Activated CD8-positive, alpha-beta T cell treated with anti-CD3 and anti-CD28 coated beads for 36 hours (primary cell): ENCODE data around the gene ILDR2. TPM values are rescaled to one million over a fixed set of nuclear protein-coding genes. Genes with fewer than 3 reads are reported as not detected.
A peak's percentile ranks its signal among the peaks of the same experiment; 100 is the strongest.
"Not testable (repeated sequence)": the region's sequence is repeated elsewhere in the genome, so short reads cannot be mapped to it uniquely, and the experiment has no call there.

ENCODE experiments used
- ATAC-seq: fragments of 200-7000 bp; cut with Tn5 transposase; one replicate; pipeline ENCODE4 v1.10.0; 2021; ENCODE audit warnings: mild to moderate bottlenecking, moderate library complexity
- CTCF ChIA-PET: fragments of 350-600 bp; sonication (Branson Sonifier 250); formaldehyde crosslinking; loops from one replicate; lab custom pipeline; 2021; ENCODE audit warnings: antibody characterized with exemption; lab: Charles Lee
- POLR2A ChIA-PET: fragments of 350-600 bp; sonication (Branson Sonifier 250); formaldehyde crosslinking; loops from one replicate; lab custom pipeline; 2021; ENCODE audit warnings: antibody characterized with exemption; lab: Charles Lee
- DNase-seq: peaks from one replicate; pipeline ENCODE4 v3.0.0-alpha.2; 2020
- H3K27ac Mint-ChIP-seq: one replicate; pipeline ENCODE4 v1.8.0; 2021; ENCODE audit warnings: mild to moderate bottlenecking, mixed read lengths
- H3K27me3 Mint-ChIP-seq: one replicate; pipeline ENCODE4 v1.8.0; 2021; ENCODE audit warnings: mixed read lengths
- H3K36me3 Mint-ChIP-seq: one replicate; pipeline ENCODE4 v1.8.0; 2021; ENCODE audit warnings: low read depth, mixed read lengths
- H3K4me1 Mint-ChIP-seq: one replicate; pipeline ENCODE4 v1.8.0; 2021; ENCODE audit warnings: low read depth, mixed read lengths
- H3K4me3 Mint-ChIP-seq: one replicate; pipeline ENCODE4 v1.8.0; 2021; ENCODE audit warnings: mild to moderate bottlenecking, moderate library complexity, mixed read lengths
- H3K9me3 Mint-ChIP-seq: one replicate; pipeline ENCODE4 v1.8.0; 2021; ENCODE audit warnings: mixed read lengths
- intact Hi-C: fragments of 100-400 bp; cut with micrococcal nuclease; formaldehyde crosslinking; loops from one replicate; pipeline ENCODE4 v1.10.0; 2022
- total RNA-seq, 2 experiments: library from RNA; stranded (reverse); gene quantifications; one replicate each; pipeline ENCODE4 v1.2.3, GENCODE V29; 2021
- TF ChIP-seq, protein P1 (sequence below): fragments of 200-600 bp; IDR thresholded peaks from one replicate; pipeline ENCODE4 v1.8.0; 2022; ENCODE audit warnings: antibody characterized with exemption, mild to moderate bottlenecking

ILDR2 gene
- total RNA-seq, 2 experiments from 2014 or later = 14.3 to 15.1 TPM

DNA sequence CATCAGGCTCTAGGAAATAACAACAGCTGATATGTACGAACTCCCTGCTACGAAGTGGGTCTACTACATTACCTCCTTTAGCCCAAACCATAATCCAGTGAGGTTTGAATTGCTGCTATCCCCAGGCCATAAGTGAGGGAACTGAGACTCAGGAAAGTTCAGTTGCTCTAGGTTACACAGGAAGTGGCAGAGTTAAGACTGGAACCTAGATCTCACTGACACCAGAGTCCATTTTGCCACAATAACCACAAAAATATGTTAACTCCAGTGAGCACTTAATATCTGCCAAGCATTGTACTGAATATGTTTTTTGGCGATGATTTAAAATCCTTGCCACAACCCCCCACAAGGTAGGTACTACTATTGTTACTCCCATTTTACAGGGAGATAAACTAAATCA is 90.4 kb downstream of the ILDR2 start:
- peak; percentile 47 for ATAC-seq
- Mint-ChIP-seq H3K27me3 (peaks cover 24% of the 10 kb centered on the region), H3K27ac (no peak overlapping the region), H3K4me1 (peaks cover 11% of the 10 kb centered on the region), H3K36me3 (no peaks in the 10 kb centered on the region), H3K9me3 (no peaks in the 10 kb centered on the region), H3K4me3 (no peak overlapping the region)
- ChIA-PET CTCF (interaction anchor here (0.5 to 8.7 kb wide), 6 partner anchors 8 to 174 kb away, joined by 3 to 89 read pairs (median 9); partner anchors contain the start of gene TADA1), POLR2A (no interaction called here)
- TF ChIP-seq, protein P1, sequence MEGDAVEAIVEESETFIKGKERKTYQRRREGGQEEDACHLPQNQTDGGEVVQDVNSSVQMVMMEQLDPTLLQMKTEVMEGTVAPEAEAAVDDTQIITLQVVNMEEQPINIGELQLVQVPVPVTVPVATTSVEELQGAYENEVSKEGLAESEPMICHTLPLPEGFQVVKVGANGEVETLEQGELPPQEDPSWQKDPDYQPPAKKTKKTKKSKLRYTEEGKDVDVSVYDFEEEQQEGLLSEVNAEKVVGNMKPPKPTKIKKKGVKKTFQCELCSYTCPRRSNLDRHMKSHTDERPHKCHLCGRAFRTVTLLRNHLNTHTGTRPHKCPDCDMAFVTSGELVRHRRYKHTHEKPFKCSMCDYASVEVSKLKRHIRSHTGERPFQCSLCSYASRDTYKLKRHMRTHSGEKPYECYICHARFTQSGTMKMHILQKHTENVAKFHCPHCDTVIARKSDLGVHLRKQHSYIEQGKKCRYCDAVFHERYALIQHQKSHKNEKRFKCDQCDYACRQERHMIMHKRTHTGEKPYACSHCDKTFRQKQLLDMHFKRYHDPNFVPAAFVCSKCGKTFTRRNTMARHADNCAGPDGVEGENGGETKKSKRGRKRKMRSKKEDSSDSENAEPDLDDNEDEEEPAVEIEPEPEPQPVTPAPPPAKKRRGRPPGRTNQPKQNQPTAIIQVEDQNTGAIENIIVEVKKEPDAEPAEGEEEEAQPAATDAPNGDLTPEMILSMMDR = no peak
- intact Hi-C loops = no loop called here
- no peak for DNase-seq

DNA sequence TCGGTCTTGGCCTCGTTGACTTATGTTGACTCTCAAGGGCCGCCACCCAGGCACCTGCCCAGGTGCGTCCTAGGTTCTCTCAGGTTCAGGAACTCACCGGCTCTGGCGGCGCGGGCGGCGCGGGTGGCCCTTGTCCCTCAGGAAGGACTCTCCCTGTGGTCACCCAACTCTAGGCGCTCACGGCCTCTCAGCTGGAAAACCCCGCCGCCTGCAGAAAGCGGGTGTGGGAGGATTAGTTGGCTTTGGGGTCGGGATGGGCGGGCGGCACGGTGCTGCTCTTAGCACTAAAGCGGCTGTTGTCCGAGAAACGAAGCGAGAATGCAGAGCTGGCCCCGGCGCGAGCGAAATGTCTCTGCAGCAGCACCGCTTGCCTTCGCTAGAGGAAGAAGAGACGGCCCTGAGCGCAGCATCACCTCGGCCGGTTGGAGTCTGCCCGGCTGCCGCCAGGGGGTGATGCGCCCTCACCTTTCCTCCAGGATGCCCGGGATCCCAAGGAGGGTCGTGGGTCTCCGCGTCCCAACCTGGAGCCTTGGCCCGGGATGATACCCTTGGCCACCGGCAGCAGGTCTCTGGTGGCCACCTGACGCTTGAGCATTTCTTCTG is 91.2 kb downstream of the ILDR2 start:
- Mint-ChIP-seq H3K4me3 (no peak overlapping the region), H3K36me3 (no peaks in the 10 kb centered on the region), H3K27me3 (peaks cover 24% of the 10 kb centered on the region), H3K4me1 (peaks cover 11% of the 10 kb centered on the region), H3K27ac (no peak overlapping the region), H3K9me3 (no peaks in the 10 kb centered on the region)
- CTCF ChIA-PET = interaction anchor here (0.7 to 8.7 kb wide), 13 partner anchors 8 to 377 kb away, joined by 3 to 89 read pairs (median 4); partner anchors contain the start of gene TADA1
- ATAC-seq (peak; percentile 79), DNase-seq (peak; percentile 58)
- POLR2A ChIA-PET = interaction anchor here (0.7 kb wide), 1 partner anchor 16 kb away, joined by 3 read pairs; no protein-coding TSS in a partner anchor
- TF ChIP-seq, protein P1 = peak; percentile 75
- intact Hi-C loops = no loop called here

DNA sequence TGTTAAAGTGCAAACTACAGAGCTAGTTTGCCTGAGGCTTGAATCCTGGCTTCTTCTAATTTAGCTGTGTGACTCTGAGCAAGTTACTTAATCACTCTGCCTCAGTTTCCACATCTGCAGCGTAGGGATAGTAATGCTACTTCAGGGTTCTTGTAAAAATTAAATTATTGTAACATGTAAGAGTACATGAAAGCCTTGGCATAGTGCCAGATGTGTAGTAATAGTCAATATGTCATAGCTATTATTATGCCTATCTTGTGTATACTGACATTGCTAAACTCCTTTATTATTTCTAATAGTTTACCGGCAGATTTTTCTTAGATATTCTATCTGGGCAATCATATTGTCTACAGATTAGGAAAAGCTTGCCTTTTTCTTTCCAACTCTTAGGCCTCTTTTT is 92.4 kb downstream of the ILDR2 start:
- ATAC-seq (no peak), DNase-seq (no peak)
- no peak overlapping the region for H3K4me3 Mint-ChIP-seq
- no peaks in the 10 kb centered on the region for H3K36me3 Mint-ChIP-seq
- H3K27ac Mint-ChIP-seq = no peak overlapping the region
- peaks cover 24% of the 10 kb centered on the region for H3K27me3 Mint-ChIP-seq
- CTCF ChIA-PET = interaction anchor here (0.6 to 8.7 kb wide), 8 partner anchors 10 to 241 kb away, joined by 3 to 89 read pairs (median 4); no protein-coding TSS in a partner anchor
- no peaks in the 10 kb centered on the region for H3K9me3 Mint-ChIP-seq
- TF ChIP-seq, protein P1 = no peak
- H3K4me1 Mint-ChIP-seq = peaks cover 11% of the 10 kb centered on the region
- POLR2A ChIA-PET = no interaction called here
- intact Hi-C loops = no loop called here

DNA sequence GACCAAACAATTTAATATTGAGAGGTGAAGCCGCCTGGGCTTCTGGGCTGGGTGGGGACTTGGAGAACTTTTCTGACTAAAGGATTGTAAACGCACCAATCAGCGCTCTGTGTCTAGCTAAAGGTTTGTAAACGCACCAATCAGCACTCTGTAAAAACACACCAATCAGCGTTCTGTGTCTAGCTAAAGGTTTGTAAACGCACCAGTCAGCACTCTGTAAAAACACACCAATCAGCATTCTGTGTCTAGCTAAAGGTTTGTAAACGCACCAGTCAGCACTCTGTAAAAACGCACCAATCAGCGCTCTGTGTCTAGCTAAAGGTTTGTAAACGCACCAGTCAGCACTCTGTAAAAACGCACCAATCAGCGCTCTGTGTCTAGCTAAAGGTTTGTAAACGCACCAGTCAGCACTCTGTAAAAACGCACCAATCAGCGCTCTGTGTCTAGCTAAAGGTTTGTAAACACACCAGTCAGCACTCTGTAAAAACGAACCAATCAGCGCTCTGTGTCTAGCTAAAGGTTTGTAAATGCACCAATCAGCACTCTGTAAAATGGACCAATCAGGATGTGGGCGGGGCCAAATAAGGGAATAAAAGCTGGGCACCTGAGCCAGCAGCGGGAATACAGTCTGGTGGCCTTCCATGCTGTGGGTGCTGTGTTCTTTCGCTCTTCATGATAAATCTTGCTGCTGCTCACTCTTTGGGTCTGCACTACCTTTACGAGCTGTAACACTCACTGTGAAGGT is 97.0 kb downstream of the ILDR2 start:
- POLR2A ChIA-PET, H3K36me3 Mint-ChIP-seq, H3K9me3 Mint-ChIP-seq, H3K27me3 Mint-ChIP-seq, H3K4me3 Mint-ChIP-seq, ATAC-seq, H3K27ac Mint-ChIP-seq: not testable (repeated sequence)
- DNase-seq = peak; percentile 16
- intact Hi-C loops = loop anchor here (5.0 kb wide), 1 partner anchor 36 kb away; no protein-coding TSS in a partner anchor
- H3K4me1 Mint-ChIP-seq = peaks cover 25% of the 10 kb centered on the region
- CTCF ChIA-PET = interaction anchor here (1.1 to 3.0 kb wide), 5 partner anchors 32 to 181 kb away, joined by 5 to 24 read pairs (median 7); no protein-coding TSS in a partner anchor

DNA sequence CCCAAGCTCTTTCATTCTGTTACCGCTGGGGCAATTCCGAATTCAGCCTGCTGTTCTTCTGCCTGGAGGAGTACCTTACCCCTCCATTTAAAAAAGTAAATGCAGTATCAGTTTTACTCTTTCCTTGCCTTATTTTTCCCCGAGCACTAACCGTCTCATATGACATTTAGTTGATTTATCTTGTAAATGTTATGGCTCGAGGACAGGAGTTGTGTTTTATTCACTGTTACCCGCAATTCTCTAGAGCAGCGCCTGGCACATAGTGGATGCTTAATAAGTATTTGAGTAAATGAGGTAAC is 98.9 kb downstream of the ILDR2 start:
- peak; percentile 3 for ATAC-seq
- peaks cover 37% of the 10 kb centered on the region for H3K4me1 Mint-ChIP-seq
- ChIA-PET CTCF (interaction anchor here (0.7 to 3.0 kb wide), 6 partner anchors 8 to 677 kb away, joined by 3 to 24 read pairs (median 6); partner anchors contain the start of genes CREG1 and POGK), POLR2A (interaction anchor here (0.6 to 2.8 kb wide), 11 partner anchors 13 to 1246 kb away, joined by 3 to 11 read pairs (median 4); partner anchors contain the start of gene POGK)
- H3K27me3 Mint-ChIP-seq = peaks cover 4% of the 10 kb centered on the region
- TF ChIP-seq, protein P1 = peak; percentile 32
- peaks cover 12% of the 10 kb centered on the region for H3K36me3 Mint-ChIP-seq
- peak overlapping the region; percentile 99 for H3K27ac Mint-ChIP-seq
- peak overlapping the region; percentile 92 for H3K4me3 Mint-ChIP-seq
- DNase-seq = no peak
- intact Hi-C loops = loop anchor here (5.0 kb wide), 1 partner anchor 34 kb away; no protein-coding TSS in a partner anchor
- no peaks in the 10 kb centered on the region for H3K9me3 Mint-ChIP-seq
